MG63 (cell line): ENCODE results near the gene EIF4B. TPM values are rescaled to one million over a fixed set of nuclear protein-coding genes. Genes with fewer than 3 reads are reported as not detected.
"Not testable (repeated sequence)": the region's sequence is repeated elsewhere in the genome, so short reads cannot be mapped to it uniquely, and the experiment has no call there.

ENCODE experiments used
- DNase-seq: peaks from one replicate; pipeline ENCODE4 v3.0.0-alpha.2; 2020
- H3K27me3 ChIP-seq: fragments of 250-450 bp; sonication (Bioruptor Pico); 2 replicates; pipeline ENCODE4 v1.5.1; 2020; ENCODE audit warnings: mild to moderate bottlenecking, moderate library complexity
- H3K36me3 ChIP-seq: fragments of 250-450 bp; sonication (Bioruptor Pico); 2 replicates; pipeline ENCODE4 v1.5.1; 2020; ENCODE audit warnings: mild to moderate bottlenecking, moderate library complexity
- H3K4me3 ChIP-seq: fragments of 250-450 bp; sonication (Bioruptor Pico); 2 replicates; pipeline ENCODE4 v1.5.1; 2020; ENCODE audit warnings: mild to moderate bottlenecking, moderate library complexity
- H3K9me3 ChIP-seq: fragments of 250-450 bp; sonication (Bioruptor Pico); 2 replicates; pipeline ENCODE4 v1.5.1; 2020; ENCODE audit warnings: mild to moderate bottlenecking, moderate library complexity
- total RNA-seq: library from RNA; depleted of rRNA; stranded (reverse); fragments of >200 nt; shearing (Covaris generic); gene quantifications from 2 replicates; pipeline ENCODE4 v1.2.3, GENCODE V29; 2014; ENCODE audit warnings: low replicate concordance

EIF4B gene
- total RNA-seq, 1 experiment from 2014 or later, result 684 TPM

DNA sequence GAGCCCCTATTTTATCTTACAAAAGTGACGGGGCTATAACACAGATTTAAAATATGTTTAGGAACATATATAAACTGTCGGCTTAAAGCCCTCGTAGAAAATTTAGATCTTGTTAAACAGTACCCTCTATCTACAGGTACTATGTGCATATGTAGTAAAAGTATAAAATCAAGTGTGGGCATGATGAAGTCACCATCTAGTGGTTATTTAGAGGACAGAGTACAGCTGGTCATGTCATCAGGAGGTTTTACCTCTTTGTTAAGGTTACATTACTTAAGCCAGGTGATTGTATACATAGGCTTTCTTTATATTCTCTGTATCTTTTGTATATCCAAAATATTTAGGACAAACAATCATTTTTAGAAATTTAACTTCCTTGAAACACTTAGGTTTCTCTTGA lies 25.4 kb downstream of the EIF4B start:
- H3K4me3 ChIP-seq, result no peak overlapping the region
- no peaks in the 10 kb centered on the region for H3K9me3 ChIP-seq
- H3K36me3 ChIP-seq, result peaks cover 88% of the 10 kb centered on the region
- no peak for DNase-seq
- no peaks in the 10 kb centered on the region for H3K27me3 ChIP-seq

GRCh38 chr12:53033832-53034231 lies 27.6 kb downstream of the EIF4B start:
- not testable (repeated sequence) for H3K9me3 ChIP-seq, H3K27me3 ChIP-seq, H3K4me3 ChIP-seq, DNase-seq
- peaks cover 90% of the 10 kb centered on the region for H3K36me3 ChIP-seq

GRCh38 chr12:53034459-53034858 lies 28.2 kb downstream of the EIF4B start:
- no peaks in the 10 kb centered on the region for H3K27me3 ChIP-seq
- peaks cover 91% of the 10 kb centered on the region for H3K36me3 ChIP-seq
- H3K9me3 ChIP-seq, result no peaks in the 10 kb centered on the region
- no peak for DNase-seq
- H3K4me3 ChIP-seq, result no peak overlapping the region

GRCh38 chr12:53036802-53037201 lies 30.5 kb downstream of the EIF4B start:
- Histone ChIP-seq H3K4me3 (no peak overlapping the region), H3K36me3 (peaks cover 83% of the 10 kb centered on the region), H3K27me3 (no peaks in the 10 kb centered on the region), H3K9me3 (no peaks in the 10 kb centered on the region)
- no peak for DNase-seq

- Histone ChIP-seq H3K36me3 (peaks cover 63% of the 10 kb centered on the region), H3K9me3 (no peaks in the 10 kb centered on the region), H3K4me3 (no peak overlapping the region), H3K27me3 (no peaks in the 10 kb centered on the region)
- no peak for DNase-seq
Observed at GRCh38 chr12:53039851-53040250, 33.6 kb downstream of the EIF4B start.

DNA sequence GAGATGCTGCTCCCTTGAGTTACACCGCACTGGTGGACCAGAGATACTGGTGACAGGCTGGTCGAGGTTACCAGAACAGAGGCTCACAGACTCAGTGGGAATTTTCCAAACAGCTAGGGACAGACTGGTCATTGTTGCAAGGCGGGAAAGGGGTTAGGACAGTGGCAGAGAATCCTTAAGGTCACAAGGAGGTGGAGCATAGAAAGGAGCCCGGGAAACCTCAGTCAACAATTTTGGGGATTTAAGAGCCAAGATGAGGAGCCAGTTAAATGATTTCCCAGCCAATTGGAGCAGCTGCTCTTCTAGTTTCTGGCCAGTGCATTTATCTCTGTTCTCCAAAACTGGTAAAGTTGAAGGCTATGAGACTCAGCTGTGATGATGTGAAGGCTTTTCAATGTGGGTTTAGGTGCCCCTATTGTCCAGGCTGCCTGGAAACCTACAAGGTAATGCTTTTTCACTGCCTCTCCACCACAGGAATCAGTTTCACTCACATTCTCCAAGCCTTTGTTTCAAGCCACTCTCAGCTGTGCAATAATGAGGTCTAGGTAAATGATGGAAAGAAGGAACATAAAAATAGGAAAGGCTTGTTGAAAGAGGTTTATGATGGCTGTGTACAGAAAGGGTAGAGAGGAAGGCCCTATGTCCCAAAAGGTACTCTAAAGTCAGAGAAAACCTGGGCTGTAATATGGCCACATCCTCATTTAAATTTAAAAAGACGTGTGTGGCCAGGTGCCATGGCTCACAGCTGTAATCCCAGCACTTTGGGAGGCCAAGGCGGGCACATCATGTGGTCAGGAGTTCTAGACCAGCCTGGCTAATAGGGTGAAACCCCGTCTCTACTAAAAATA lies 36.6 kb downstream of the EIF4B start:
- no peaks in the 10 kb centered on the region for H3K9me3 ChIP-seq
- H3K4me3 ChIP-seq, result no peak overlapping the region
- peaks cover 36% of the 10 kb centered on the region for H3K36me3 ChIP-seq
- H3K27me3 ChIP-seq, result no peaks in the 10 kb centered on the region
- DNase-seq, result no peak

GRCh38 chr12:53044052-53044581 lies 37.9 kb downstream of the EIF4B start:
- Histone ChIP-seq H3K4me3 (no peak overlapping the region), H3K36me3 (peaks cover 23% of the 10 kb centered on the region), H3K27me3 (no peaks in the 10 kb centered on the region), H3K9me3 (no peaks in the 10 kb centered on the region)
- no peak for DNase-seq

DNA sequence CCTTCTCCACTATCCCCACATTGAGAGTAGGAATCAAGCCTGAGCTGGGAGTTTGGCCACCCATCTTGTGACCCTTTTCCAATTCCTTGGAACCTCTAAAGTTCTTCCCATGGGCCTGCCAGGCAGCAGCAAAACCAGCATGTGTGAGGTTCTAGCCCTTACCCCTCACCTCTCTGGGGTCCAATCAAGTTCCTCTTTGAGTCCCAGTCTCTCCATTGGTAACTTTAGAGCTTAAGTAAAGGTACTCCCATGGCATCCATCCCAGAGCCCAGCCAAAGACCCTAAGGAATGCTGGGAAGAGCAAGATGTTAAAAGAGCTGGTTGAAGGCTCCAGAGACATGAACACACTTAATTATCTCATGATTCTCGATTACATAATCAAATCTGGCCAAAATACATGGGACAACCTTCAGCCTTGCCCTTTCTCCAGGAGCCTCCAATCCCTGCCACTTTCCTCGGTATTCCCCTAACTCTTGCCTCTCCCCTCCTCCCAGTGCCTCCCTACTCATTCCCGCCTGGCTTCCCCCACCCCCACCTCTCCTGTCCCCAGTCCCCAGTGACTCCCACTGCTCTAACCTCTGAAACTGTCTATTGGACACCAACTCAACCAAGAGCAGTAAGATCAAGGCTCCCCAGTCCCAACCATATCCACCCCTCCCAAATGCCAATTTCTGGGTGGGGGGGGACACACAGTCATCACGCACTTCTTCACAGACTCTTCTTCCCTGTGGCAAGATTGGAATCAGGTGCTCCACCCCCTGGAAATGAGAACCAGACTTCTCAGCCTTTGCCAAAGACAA lies 38.8 kb downstream of the EIF4B start:
- Histone ChIP-seq H3K36me3 (peaks cover 14% of the 10 kb centered on the region), H3K4me3 (no peak overlapping the region), H3K9me3 (no peaks in the 10 kb centered on the region), H3K27me3 (no peaks in the 10 kb centered on the region)
- DNase-seq, result no peak

DNA sequence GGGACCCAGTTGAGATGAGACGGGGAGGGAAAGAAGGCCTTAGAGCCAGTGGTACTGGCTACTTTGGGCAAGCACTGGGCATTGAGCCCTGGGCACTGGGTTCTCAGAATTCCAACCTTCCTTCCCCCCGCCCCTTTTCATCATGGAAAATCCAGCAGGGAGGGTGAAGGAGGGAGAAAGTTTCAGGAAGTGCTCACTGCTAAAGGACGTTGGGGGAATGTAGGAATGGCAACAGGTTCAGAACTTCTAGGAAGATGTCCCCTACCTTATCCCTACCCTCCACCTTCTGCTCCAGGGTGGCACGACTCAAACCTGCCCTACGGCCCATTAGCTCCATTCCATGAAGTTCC lies 39.4 kb downstream of the EIF4B start:
- no peak for DNase-seq

DNA sequence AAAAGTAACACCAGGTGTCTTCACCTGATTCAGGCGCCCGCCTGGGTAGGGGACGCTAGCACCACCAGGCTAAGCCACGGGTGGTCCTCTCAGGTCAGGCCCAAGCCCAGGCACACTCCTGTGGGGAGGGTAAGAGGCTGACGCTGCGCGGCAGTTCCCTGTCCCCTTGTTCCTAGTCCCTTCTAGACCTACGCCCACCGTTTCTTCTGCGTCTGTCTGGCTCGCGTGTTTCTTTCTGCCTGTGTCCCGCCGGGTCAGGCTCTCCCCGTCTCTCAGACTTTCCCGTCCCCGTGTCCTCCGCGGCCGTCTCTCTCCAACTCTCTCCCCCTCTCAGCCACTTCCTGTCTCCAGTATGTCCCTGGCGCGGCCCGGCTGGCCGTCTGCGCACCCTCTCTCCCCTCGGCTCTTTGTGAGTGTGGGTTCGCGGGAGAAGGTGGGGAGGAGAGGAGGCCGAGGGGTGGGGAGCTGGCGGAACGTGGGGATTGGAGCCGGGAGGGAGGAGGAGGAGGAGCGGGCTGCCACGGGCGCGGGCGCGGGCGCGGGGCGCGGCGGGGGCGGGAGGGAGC lies 40.5 kb downstream of the EIF4B start:
- peaks cover 14% of the 10 kb centered on the region for H3K36me3 ChIP-seq
- peak; percentile 89 for DNase-seq
- H3K9me3 ChIP-seq, result no peaks in the 10 kb centered on the region
- H3K27me3 ChIP-seq, result no peaks in the 10 kb centered on the region
- peak overlapping the region; percentile 59 for H3K4me3 ChIP-seq

More for the DNA sequence above, 39.4 kb downstream of the EIF4B start:
- Histone ChIP-seq H3K36me3 (peaks cover 11% of the 10 kb centered on the region), H3K4me3 (no peak overlapping the region), H3K27me3 (no peaks in the 10 kb centered on the region), H3K9me3 (no peaks in the 10 kb centered on the region)

DNA sequence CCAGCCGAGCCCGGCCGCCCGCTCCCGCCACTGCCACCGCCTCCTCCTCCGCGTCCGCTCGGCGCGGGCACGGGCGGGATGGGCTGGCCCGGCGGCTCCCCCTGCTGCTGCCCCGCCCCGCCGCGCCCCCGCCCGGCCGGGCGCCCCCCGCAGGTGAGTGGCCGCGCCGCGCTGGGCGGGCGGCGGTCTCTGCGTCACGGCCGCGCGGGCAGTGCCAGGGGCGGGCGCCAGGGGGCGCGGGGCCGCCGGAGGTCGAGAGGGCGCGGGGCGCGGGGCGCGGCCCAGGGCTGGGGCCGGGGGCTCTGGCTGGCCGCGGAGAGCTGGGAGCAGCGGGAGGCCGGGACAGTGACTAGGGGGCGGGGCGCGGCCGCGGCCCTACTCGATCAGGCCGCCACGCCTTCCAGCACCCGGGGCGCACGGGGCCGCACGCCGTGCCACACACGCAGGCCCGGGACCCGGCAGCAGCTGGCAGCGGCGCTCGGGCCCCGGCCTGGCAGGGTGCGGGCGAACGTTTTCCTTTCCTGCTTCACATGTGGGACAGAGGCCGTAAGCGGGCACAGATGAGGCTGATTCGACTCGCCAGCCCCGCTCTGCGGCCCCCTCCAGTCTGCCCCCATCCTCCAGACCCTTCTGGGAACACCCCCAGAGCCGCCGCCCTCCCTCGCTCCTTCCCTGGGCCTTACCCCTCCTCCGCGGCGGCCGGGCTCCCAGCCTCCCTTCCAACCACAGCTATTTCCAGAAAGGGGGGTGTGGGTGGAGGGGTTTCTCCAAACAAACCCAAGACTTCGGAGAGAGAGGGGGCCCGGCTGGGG lies 41.2 kb downstream of the EIF4B start:
- peak overlapping the region; percentile 48 for H3K4me3 ChIP-seq
- DNase-seq, result peak; percentile 84

GRCh38 chr12:53048033-53048779 lies 42.0 kb downstream of the EIF4B start:
- Histone ChIP-seq H3K36me3 (peaks cover 11% of the 10 kb centered on the region), H3K27me3 (no peaks in the 10 kb centered on the region), H3K9me3 (no peaks in the 10 kb centered on the region), H3K4me3 (peak overlapping the region; percentile 66)
- DNase-seq, result peak; percentile 70

More for the DNA sequence above, 41.2 kb downstream of the EIF4B start:
- Histone ChIP-seq H3K9me3 (no peaks in the 10 kb centered on the region), H3K36me3 (peaks cover 18% of the 10 kb centered on the region), H3K27me3 (no peaks in the 10 kb centered on the region)

DNA sequence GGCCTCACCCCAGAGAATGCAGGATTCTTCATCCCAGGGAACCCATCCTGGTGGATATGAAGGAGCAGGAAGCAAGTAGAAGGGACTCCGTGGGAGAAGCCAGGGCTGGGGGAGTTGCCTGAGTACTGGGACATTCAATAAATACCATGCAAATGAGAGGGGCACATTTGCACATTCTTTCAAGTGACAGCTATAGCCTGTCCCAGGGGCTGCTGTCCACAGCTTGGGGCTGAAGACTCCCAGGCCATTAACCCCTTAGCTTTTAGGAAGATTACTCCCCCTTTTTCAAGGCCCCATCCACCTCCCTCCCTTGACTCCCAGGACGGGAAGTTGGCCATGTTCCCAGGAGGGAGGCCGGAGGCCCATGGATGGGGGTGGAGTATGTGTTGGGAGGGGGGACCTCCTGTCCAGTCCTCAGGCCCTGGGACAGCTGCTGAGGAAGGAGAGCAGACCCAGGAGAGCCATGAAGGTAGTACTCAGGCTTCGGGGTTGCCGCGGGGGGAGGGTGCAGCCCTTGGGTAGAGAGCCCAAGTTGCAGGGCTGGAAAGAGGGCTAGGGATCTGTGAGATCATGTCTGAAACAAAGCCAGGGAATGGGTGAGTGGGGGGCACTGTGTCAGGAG lies 42.6 kb downstream of the EIF4B start:
- peak overlapping the region; percentile 66 for H3K4me3 ChIP-seq
- H3K36me3 ChIP-seq, result peaks cover 16% of the 10 kb centered on the region
- DNase-seq, result peak; percentile 52
- no peaks in the 10 kb centered on the region for H3K27me3 ChIP-seq
- H3K9me3 ChIP-seq, result no peaks in the 10 kb centered on the region

DNA sequence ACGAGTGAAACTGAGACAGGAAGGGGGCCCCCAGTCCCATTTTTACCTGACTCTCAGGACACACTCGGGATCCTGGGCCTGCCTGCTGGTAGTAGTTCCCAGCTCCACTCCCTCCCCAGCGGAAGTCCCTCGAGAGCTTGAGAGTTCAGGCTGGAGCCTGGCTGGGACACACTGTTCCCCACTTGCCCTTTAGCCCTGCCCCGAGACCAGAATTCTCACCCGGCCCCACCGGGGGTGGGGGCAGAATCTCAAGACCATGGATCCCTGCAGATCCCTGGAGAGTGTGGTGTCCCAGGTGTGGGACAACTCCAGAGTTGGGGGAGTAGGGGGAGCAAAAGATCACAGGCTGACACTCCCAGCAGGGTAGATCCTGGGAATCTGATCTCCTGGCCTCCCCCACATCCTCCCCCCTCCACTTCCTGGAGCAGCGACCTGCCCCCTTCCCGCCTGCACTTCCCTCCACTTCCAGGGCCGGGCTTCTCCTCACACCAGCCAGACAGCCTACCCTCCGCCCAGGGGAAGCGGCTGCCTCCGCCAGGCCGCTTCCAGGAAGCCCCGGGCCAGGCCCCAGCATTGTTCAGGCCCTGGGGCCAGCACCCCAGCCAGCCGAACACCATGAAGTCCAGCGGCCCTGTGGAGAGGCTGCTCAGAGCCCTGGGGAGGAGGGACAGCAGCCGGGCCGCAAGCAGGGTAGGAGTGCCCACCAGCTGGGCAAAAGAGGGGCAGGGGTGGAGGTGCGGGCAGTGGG lies 43.5 kb downstream of the EIF4B start, which contains the start of gene TNS2:
Gene TNS2 (plus strand): TSS at position 495 of the 748 bp plus-strand sequence. CDS start 121 bp downstream, at position 616.
- Histone ChIP-seq H3K4me3 (peak within 1 kb of the TSS; percentile 66), H3K9me3 (no peaks in the 10 kb centered on the region), H3K36me3 (peaks cover 20% of the 10 kb centered on the region), H3K27me3 (no peaks in the 10 kb centered on the region)
- DNase-seq, result peak; percentile 87
